ENCODE measurements around the gene LCN6. TPM values are rescaled to one million over a fixed set of nuclear protein-coding genes. Genes with fewer than 3 reads are reported as not detected.

The LCN6 gene
- total RNA-seq, 1 experiment from 2014 or later = not detected

- H3K27me3 Mint-ChIP-seq (ENCODE audit: low read depth) = peaks cover 6% of the 10 kb centered on the region
- H3K4ac ChIP-seq (ENCODE audit: low read depth, low read length) = no peak overlapping the region
- H3K56ac ChIP-seq (ENCODE audit: insufficient read length, low read depth, low read length) = no peak overlapping the region
- TF ChIP-seq CTCF (conservative IDR thresholded peaks at IDR 0.05) = no peak
- no peak overlapping the region for H3T11ph ChIP-seq (ENCODE audit: low read length)
- no peak overlapping the region for H3K23ac ChIP-seq (ENCODE audit: insufficient read length, low read depth, low read length)
- no peaks in the 10 kb centered on the region for H4K20me1 ChIP-seq (ENCODE audit: control insufficient read depth, insufficient read depth, insufficient read length)
- WGBS (ENCODE audit: extremely low coverage, insufficient read length, low lambda C conversion rate) = no CpG with 5 or more reads among the region's 7 CpGs
- H4K91ac ChIP-seq (ENCODE audit: insufficient read length, low read depth, low read length) = no peak overlapping the region
- H3K4me2 ChIP-seq (ENCODE audit: insufficient read depth, insufficient read length, low read length) = no peak overlapping the region
- no peak overlapping the region for H2BK120ac ChIP-seq (ENCODE audit: low read depth, low read length, poor library complexity, severe bottlenecking)
- no peak overlapping the region for H2AK5ac ChIP-seq (ENCODE audit: insufficient read length, low read length)
- no peaks in the 10 kb centered on the region for H3K27me3 ChIP-seq (ENCODE audit: insufficient read depth, low read length)
- peaks cover 6% of the 10 kb centered on the region for H3K79me1 ChIP-seq (ENCODE audit: insufficient read depth, low read depth, low read length, poor library complexity, severe bottlenecking)
- H3K9me3 ChIP-seq (ENCODE audit: control insufficient read depth, low read depth, low read length) = no peaks in the 10 kb centered on the region
- peaks cover 11% of the 10 kb centered on the region; the same call in 1 of the 2 replicates for H3K79me2 ChIP-seq (ENCODE audit: insufficient read depth, low read length)
- no peak overlapping the region for H3K27ac ChIP-seq (ENCODE audit: insufficient read length, low read depth, low read length)
- no peak overlapping the region for H4K5ac ChIP-seq (ENCODE audit: insufficient read length, low read depth, low read length)
- DNase-seq = no peak
- H3K4me1 Mint-ChIP-seq = peaks cover 13 to 23% of the 10 kb centered on the region in 2 experiments
- H2BK15ac ChIP-seq (ENCODE audit: low read depth, low read length) = no peak overlapping the region
- H3K14ac ChIP-seq (ENCODE audit: insufficient read depth, low read length) = no peak overlapping the region
- H3K9ac ChIP-seq (ENCODE audit: extremely low read depth, insufficient read length, low read length) = no peak overlapping the region
- no peak overlapping the region for H2BK5ac ChIP-seq (ENCODE audit: insufficient read length, low read length)
- no peaks in the 10 kb centered on the region; a peak in 1 of 5 replicates for H3K9me3 Mint-ChIP-seq
- H2BK20ac ChIP-seq (ENCODE audit: low read depth, low read length, poor library complexity, severe bottlenecking) = no peak overlapping the region
- no peak overlapping the region for H2BK12ac ChIP-seq (ENCODE audit: insufficient read length, low read depth, low read length)
- no peak overlapping the region for H3K4me3 Mint-ChIP-seq
- no peak overlapping the region for H3K27ac Mint-ChIP-seq
- no peak overlapping the region for H4K8ac ChIP-seq (replicated peaks; ENCODE audit: insufficient read length, low read depth, low read length)
- peaks cover 31 to 42% (median 41%) of the 10 kb centered on the region in 3 experiments for H3K36me3 Mint-ChIP-seq (ENCODE audit: insufficient read depth in 1 of 3, low read depth in 3 of 3)
- no peak overlapping the region for H3K18ac ChIP-seq (ENCODE audit: insufficient read length, low read depth, low read length)
- H2AFZ ChIP-seq (ENCODE audit: low read length) = no peak overlapping the region
- H3K23me2 ChIP-seq (ENCODE audit: insufficient read length, low read depth, low read length, poor library complexity, severe bottlenecking) = peaks cover 10% of the 10 kb centered on the region
- H3K4me1 ChIP-seq (ENCODE audit: insufficient read depth, low read length) = no peaks in the 10 kb centered on the region
Measured at GRCh38 chr9:136724772-136725171, 23.6 kb downstream of the LCN6 start.
